HepG2 (cell line): Measurements from ENCODE around the gene GDF7. TPM values are rescaled to one million over a fixed set of nuclear protein-coding genes. Genes with fewer than 3 reads are reported as not detected.

Experiments used
- BORCS8-MEF2B ChIP-seq: sonication (generic); formaldehyde crosslinking; IDR thresholded peaks from 2 replicates; pipeline ENCODE4 v1.8.0; 2022; ENCODE audit warnings: mild to moderate bottlenecking, missing genetic modification reagents
- CC2D1A ChIP-seq: sonication (generic); formaldehyde crosslinking; IDR thresholded peaks from 2 replicates; pipeline ENCODE4 v1.8.1; 2023; ENCODE audit warnings: mild to moderate bottlenecking, missing genetic modification reagents
- CENPX ChIP-seq: sonication (generic); formaldehyde crosslinking; IDR thresholded peaks from 2 replicates; pipeline ENCODE4 v1.9.0; 2021; ENCODE audit warnings: mild to moderate bottlenecking, missing genetic modification reagents, moderate library complexity
- CERS6 ChIP-seq: sonication (generic); formaldehyde crosslinking; IDR thresholded peaks from 2 replicates; pipeline ENCODE4 v1.5.0; 2020; ENCODE audit warnings: missing genetic modification reagents
- CHD4 ChIP-seq: fragments of 200-600 bp; sonication (generic); IDR thresholded peaks from 2 replicates; pipeline ENCODE4 v1.7.0; 2017; ENCODE audit warnings: mild to moderate bottlenecking, low read length, borderline replicate concordance
- ELF4 ChIP-seq: sonication (generic); formaldehyde crosslinking; IDR thresholded peaks from 2 replicates; pipeline ENCODE4 v1.5.0; 2020; ENCODE audit warnings: missing genetic modification reagents, mild to moderate bottlenecking, moderate library complexity, borderline replicate concordance
- HNRNPH1 ChIP-seq: fragments of 200-400 bp; formaldehyde crosslinking; optimal IDR thresholded peaks from 2 replicates; pipeline ENCODE3; 2017; ENCODE audit warnings: mild to moderate bottlenecking, low read depth, low read length
- JDP2 ChIP-seq: sonication (generic); formaldehyde crosslinking; IDR thresholded peaks from 2 replicates; pipeline ENCODE4 v1.8.1; 2022; ENCODE audit warnings: missing genetic modification reagents, borderline replicate concordance
- MIER2 ChIP-seq: IDR thresholded peaks from 2 replicates; pipeline ENCODE4 v1.6.1; 2016; ENCODE audit warnings: missing biosample characterization, missing genetic modification reagents
- MXI1 ChIP-seq: IDR thresholded peaks from 3 replicates; pipeline ENCODE4 v1.6.1; 2012; ENCODE audit warnings: low read depth, low read length, inconsistent platforms, borderline replicate concordance
- NFATC3 ChIP-seq: sonication (generic); formaldehyde crosslinking; IDR thresholded peaks from 2 replicates; pipeline ENCODE4 v1.5.1; 2020; ENCODE audit warnings: mild to moderate bottlenecking, missing genetic modification reagents
- POGK ChIP-seq: sonication (generic); formaldehyde crosslinking; conservative IDR thresholded peaks from 2 replicates; pipeline ENCODE4 v1.8.0; 2022; ENCODE audit warnings: mild to moderate bottlenecking, moderate library complexity, missing genetic modification reagents
- POGZ ChIP-seq: sonication (generic); formaldehyde crosslinking; IDR thresholded peaks from 2 replicates; pipeline ENCODE4 v1.4.0; 2020; ENCODE audit warnings: mild to moderate bottlenecking, missing genetic modification reagents
- RXRB ChIP-seq: IDR thresholded peaks from 2 replicates; pipeline ENCODE4 v1.6.1; 2016; ENCODE audit warnings: borderline replicate concordance, missing genetic modification reagents, missing compliant biosample characterization
- SAP130 ChIP-seq: IDR thresholded peaks from 2 replicates; pipeline ENCODE4 v1.6.1; 2016; ENCODE audit warnings: low read depth
- SOX5 ChIP-seq: IDR thresholded peaks from 2 replicates; pipeline ENCODE4 v1.6.1; 2016; ENCODE audit warnings: borderline replicate concordance
- U2AF1 ChIP-seq: fragments of 200-400 bp; formaldehyde crosslinking; optimal IDR thresholded peaks from 2 replicates; pipeline ENCODE3; 2017; ENCODE audit warnings: mild to moderate bottlenecking, low read depth, low read length
- ZBTB38 ChIP-seq: sonication (generic); formaldehyde crosslinking; IDR thresholded peaks from 2 replicates; pipeline ENCODE4 v1.5.1; 2020; ENCODE audit warnings: mild to moderate bottlenecking, missing genetic modification reagents
- ZEB1 ChIP-seq: IDR thresholded peaks from 2 replicates; pipeline ENCODE4 v1.6.1; 2012; ENCODE audit warnings: mild to moderate bottlenecking, low read depth, inconsistent platforms; ENCODE audit not compliant: insufficient replicate concordance
- ZNF180 ChIP-seq: sonication (generic); formaldehyde crosslinking; IDR thresholded peaks from 2 replicates; pipeline ENCODE4 v1.4.0; 2020; ENCODE audit warnings: low read depth, missing genetic modification reagents, borderline replicate concordance
- ZNF225 ChIP-seq: sonication (generic); formaldehyde crosslinking; IDR thresholded peaks from 2 replicates; pipeline ENCODE4 v1.4.0; 2020; ENCODE audit warnings: mild to moderate bottlenecking, missing genetic modification reagents
- ZNF75D ChIP-seq: sonication (generic); formaldehyde crosslinking; IDR thresholded peaks from 2 replicates; pipeline ENCODE4 v1.8.1; 2023; ENCODE audit warnings: missing genetic modification reagents, mild to moderate bottlenecking, borderline replicate concordance
- polyA plus RNA-seq, 8 experiments: library from polyadenylated mRNA; depleted of rRNA in 3 of 8; stranded (reverse) in 7 of 8; unstranded in 1 of 8; fragments of >200 nt; fragmentation: Illumina TruSeq in 4 of 8; extraction: Trizol in 4 of 8; gene quantifications; 2 replicates each; pipeline versions ENCODE4 v1.2.1 to v1.2.3, GENCODE V29; 2011 to 2016; ENCODE audit warnings: low read depth in 4 of 8, missing spikeins in 1 of 8, mixed read lengths in 1 of 8; ENCODE audit not compliant: insufficient read depth in 1 of 8
- total RNA-seq, 5 experiments: library from RNA; depleted of rRNA; stranded (reverse); fragments of >200 nt; fragmentation: Illumina TruSeq; extraction: Trizol; gene quantifications; 2 replicates each; pipeline ENCODE4 v1.2.3, GENCODE V29; 2016; ENCODE audit warnings: low read depth in 1 of 5
- TF ChIP-seq, protein P1 (sequence below): sonication (generic); formaldehyde crosslinking; IDR thresholded peaks from 2 replicates; pipeline ENCODE4 v1.5.0; 2020; ENCODE audit warnings: missing genetic modification reagents
- TF ChIP-seq, protein P2 (sequence below): sonication (generic); formaldehyde crosslinking; IDR thresholded peaks from 2 replicates; pipeline ENCODE4 v1.4.0; 2020; ENCODE audit warnings: missing genetic modification reagents

GDF7 gene
- total and polyA plus RNA-seq, 2 of the 13 experiments (the other 11 are each of a cell fraction or from before 2014, with no cell fraction given) = 1.6 to 15.0 TPM

DNA sequence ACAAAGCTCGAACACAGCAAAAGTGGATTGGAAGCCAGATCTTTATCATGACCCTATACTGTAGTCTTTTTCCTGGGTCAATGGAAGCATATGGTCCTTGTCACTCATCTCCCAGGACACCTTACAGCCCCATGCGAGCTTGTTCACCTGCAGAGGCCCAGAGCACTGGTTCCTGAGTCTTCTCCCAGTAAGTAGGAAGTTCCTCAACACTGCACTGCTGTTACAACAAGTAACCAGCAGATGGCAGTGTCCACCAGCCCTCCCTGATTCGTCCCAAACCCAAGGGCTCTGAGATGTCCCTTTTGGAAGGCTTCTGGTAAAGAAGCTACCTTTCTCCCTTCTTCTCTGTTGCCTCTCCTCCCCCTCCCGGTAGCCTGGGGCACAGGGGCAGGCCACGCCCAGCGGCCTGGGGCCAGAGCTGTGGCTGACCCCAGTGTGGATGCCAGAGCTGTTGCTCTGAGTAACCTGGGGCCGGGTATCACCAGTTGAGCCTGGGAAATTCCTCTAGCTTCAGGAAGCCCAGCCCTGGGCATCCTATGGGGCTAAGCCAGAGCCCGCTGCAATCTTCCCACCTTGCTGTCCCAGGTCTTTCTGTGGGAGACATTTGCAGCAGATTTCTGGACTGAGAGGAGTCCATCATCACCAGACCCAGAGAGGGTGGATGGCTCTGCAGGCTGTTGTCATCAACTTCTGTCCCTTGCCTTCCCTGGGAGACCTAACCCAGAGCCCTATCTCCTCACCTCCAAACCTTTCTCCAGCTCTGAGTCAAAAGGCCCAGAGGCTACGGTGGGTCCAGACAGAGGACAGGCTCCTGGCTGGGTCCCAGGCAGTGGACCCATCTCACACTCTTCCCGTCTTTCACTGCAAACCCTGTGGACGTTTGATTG is 5.3 kb upstream of the GDF7 start (continued):
- 0 out of 2 replicates have a peak, but pooled peaks have one; percentile 56 for TF ChIP-seq POGK (CRISPR knock-in tag)
- peak; percentile 34; the same call in 1 of the 2 replicates for TF ChIP-seq ZBTB38 (CRISPR knock-in tag)
- TF ChIP-seq, protein P1, sequence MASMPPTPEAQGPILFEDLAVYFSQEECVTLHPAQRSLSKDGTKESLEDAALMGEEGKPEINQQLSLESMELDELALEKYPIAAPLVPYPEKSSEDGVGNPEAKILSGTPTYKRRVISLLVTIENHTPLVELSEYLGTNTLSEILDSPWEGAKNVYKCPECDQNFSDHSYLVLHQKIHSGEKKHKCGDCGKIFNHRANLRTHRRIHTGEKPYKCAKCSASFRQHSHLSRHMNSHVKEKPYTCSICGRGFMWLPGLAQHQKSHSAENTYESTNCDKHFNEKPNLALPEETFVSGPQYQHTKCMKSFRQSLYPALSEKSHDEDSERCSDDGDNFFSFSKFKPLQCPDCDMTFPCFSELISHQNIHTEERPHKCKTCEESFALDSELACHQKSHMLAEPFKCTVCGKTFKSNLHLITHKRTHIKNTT (CRISPR knock-in tag) = no peak
- no peak for TF ChIP-seq ZEB1
- peak; percentile 69; the same call in 1 of the 2 replicates for TF ChIP-seq NFATC3
- peak; percentile 40; the same call in 1 of the 2 replicates for TF ChIP-seq SAP130 (CRISPR knock-in tag)
- TF ChIP-seq JDP2 (CRISPR knock-in tag) = no peak
- no peak for TF ChIP-seq CENPX (CRISPR knock-in tag)
- peak; percentile 89; the same call in 1 of the 2 replicates for TF ChIP-seq CHD4
- no peak for TF ChIP-seq ZNF180 (CRISPR knock-in tag)
- peak; percentile 53; the same call in 1 of the 2 replicates for TF ChIP-seq RXRB (CRISPR knock-in tag)
- TF ChIP-seq, protein P2, sequence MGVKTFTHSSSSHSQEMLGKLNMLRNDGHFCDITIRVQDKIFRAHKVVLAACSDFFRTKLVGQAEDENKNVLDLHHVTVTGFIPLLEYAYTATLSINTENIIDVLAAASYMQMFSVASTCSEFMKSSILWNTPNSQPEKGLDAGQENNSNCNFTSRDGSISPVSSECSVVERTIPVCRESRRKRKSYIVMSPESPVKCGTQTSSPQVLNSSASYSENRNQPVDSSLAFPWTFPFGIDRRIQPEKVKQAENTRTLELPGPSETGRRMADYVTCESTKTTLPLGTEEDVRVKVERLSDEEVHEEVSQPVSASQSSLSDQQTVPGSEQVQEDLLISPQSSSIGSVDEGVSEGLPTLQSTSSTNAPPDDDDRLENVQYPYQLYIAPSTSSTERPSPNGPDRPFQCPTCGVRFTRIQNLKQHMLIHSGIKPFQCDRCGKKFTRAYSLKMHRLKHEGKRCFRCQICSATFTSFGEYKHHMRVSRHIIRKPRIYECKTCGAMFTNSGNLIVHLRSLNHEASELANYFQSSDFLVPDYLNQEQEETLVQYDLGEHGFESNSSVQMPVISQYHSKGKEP (CRISPR knock-in tag) = no peak
- TF ChIP-seq HNRNPH1 = no peak
- TF ChIP-seq BORCS8-MEF2B (CRISPR knock-in tag) = no peak
- TF ChIP-seq ZNF225 (CRISPR knock-in tag) = 0 out of 2 replicates have a peak, but pooled peaks have one; percentile 25
- peak; percentile 28; the same call in 1 of the 2 replicates for TF ChIP-seq SOX5 (CRISPR knock-in tag)
- TF ChIP-seq ELF4 = no peak
- TF ChIP-seq CC2D1A = peak; percentile 40; the same call in 1 of the 2 replicates
- TF ChIP-seq MIER2 (CRISPR knock-in tag) = 0 out of 2 replicates have a peak, but pooled peaks have one; percentile 63
- TF ChIP-seq CERS6 (CRISPR knock-in tag) = no peak
- TF ChIP-seq POGZ (CRISPR knock-in tag) = peak; percentile 45
- TF ChIP-seq ZNF75D (CRISPR knock-in tag) = no peak
- TF ChIP-seq MXI1 = 0 out of 3 replicates have a peak, but pooled peaks have one; percentile 29
- no peak for TF ChIP-seq U2AF1
